Activated T-cell treated with anti-CD3 and anti-CD28 coated beads, Interleukin-2, amount 50 U/mL, for 4 hours (primary cell): ENCODE results near the gene GPBP1L1. TPM values are rescaled to one million over a fixed set of nuclear protein-coding genes. Genes with fewer than 3 reads are reported as not detected.
"Not testable (repeated sequence)": the region's sequence is repeated elsewhere in the genome, so short reads cannot be mapped to it uniquely, and the experiment has no call there.

Source experiments
- ATAC-seq, 2 donors: fragments of 200-7000 bp; cut with Tn5 transposase; one replicate each; pipeline ENCODE4 v1.10.0; 2021
- DNase-seq: peaks from one replicate; pipeline ENCODE4 v3.0.0-alpha.2; 2020
- H3K27me3 Mint-ChIP-seq: one replicate; pipeline ENCODE4 v1.8.0; 2021; ENCODE audit warnings: low read depth, mixed read lengths
- H3K36me3 Mint-ChIP-seq: one replicate; pipeline ENCODE4 v1.8.0; 2022; ENCODE audit warnings: mixed read lengths; ENCODE audit not compliant: insufficient read depth
- H3K4me1 Mint-ChIP-seq: one replicate; pipeline ENCODE4 v1.8.0; 2021; ENCODE audit warnings: low read depth, mixed read lengths
- H3K4me3 Mint-ChIP-seq: one replicate; pipeline ENCODE4 v1.8.0; 2021; ENCODE audit warnings: mild to moderate bottlenecking, moderate library complexity, mixed read lengths
- H3K9me3 Mint-ChIP-seq: one replicate; pipeline ENCODE4 v1.8.0; 2021; ENCODE audit warnings: mixed read lengths
- total RNA-seq, 3 donors: library from RNA; stranded (reverse); gene quantifications; one replicate each; pipeline ENCODE4 v1.2.1, GENCODE V29; 2021

Gene GPBP1L1
- total RNA-seq, 3 donors from 2014 or later = 76.0 to 95.6 (median 93.2) TPM

DNA sequence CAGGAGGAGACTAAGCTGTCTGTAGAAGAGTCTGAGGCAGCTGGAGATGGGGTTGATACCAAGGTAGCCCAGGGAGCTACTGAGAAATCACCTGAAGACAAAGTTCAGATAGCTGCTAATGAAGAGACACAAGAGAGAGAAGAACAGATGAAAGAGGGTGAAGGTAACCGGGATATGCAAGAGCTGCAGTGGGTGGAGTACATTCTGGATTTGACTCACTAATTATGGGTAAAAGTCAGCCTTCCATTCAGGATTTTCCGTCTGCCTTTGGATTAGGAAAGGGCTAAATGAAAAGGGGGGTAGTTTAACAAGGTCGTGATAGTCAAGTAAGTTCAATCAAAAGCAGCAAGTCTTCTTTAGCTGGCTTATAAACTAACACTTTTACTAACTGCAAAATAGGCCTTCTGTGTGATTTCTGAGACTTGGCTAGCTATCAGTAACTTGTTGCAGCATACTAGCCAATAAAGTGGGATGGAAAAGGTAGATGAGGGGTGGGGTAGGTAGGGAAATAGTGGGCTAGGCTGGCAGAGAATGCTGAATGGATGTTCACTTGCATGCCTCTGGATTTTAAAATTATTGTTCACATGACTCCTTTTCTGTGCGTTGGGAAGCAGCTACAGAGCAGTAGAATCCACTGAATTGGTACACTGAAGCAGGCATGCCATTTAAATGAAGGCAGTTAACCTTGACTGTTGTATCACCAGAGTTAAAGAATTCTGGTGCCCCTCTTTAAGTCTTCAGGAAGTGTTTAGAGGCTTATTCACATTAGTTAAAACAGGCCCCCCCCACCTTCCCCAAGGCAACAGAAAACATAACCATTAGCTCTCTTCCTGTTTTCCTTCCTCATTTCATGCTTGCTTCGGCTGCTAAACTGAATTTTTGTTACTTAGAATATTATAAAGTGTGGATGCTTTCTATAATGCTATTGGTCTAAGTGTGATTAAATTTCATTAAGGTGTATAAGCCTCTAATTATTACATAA, 77.9 kb downstream of the GPBP1L1 start:
- Mint-ChIP-seq H3K4me1 (peaks cover 20% of the 10 kb centered on the region), H3K36me3 (peaks cover 50% of the 10 kb centered on the region), H3K9me3 (no peaks in the 10 kb centered on the region), H3K27me3 (no peaks in the 10 kb centered on the region), H3K4me3 (no peak overlapping the region)
- ATAC-seq (peak in 1 of 2 donors; percentile 20), DNase-seq (no peak)

DNA sequence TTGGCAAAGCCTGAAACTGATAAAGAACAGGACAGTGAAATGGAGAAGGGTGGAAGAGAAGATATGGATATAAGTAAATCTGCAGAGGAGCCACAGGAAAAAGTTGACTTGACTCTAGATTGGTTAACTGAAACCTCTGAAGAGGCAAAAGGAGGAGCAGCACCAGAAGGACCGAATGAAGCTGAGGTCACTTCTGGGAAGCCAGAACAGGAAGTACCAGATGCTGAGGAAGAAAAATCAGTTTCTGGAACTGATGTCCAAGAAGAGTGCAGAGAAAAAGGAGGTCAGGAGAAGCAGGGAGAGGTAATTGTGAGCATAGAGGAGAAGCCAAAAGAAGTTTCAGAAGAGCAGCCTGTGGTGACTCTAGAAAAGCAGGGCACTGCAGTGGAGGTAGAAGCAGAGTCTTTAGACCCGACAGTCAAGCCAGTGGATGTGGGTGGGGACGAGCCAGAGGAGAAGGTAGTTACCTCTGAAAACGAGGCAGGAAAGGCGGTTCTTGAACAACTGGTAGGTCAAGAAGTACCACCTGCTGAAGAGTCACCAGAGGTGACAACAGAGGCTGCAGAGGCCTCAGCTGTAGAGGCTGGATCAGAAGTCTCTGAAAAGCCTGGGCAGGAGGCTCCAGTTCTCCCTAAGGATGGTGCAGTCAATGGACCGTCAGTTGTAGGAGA, 78.8 kb downstream of the GPBP1L1 start:
- no peak for DNase-seq
- Mint-ChIP-seq H3K4me3 (no peak overlapping the region), H3K4me1 (peaks cover 20% of the 10 kb centered on the region), H3K27me3 (no peaks in the 10 kb centered on the region), H3K9me3 (no peaks in the 10 kb centered on the region), H3K36me3 (peaks cover 48% of the 10 kb centered on the region)
- no peak for ATAC-seq

DNA sequence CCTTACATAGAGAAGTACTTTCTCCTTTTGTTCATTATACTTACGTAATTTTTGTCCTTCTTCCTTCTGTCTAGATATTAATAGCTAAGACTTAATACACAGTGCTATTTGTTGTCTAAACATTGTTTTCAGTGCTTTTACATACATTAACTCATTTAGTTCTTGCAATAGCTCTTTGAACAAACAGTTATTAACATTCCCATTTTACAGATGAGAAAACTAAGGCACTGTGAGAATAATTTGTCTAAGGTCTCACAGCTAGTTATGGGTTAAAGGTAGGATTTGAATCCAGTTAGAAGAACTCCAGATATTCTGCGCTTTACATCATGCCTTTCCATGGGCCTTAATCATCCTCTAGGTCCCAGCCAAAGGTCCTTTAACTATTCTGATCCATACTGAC, 82.1 kb downstream of the GPBP1L1 start:
- Mint-ChIP-seq H3K27me3 (no peaks in the 10 kb centered on the region), H3K9me3 (no peaks in the 10 kb centered on the region), H3K36me3 (peaks cover 40% of the 10 kb centered on the region), H3K4me3 (no peak overlapping the region), H3K4me1 (peaks cover 37% of the 10 kb centered on the region)
- DNase-seq (no peak), ATAC-seq (no peak)

DNA sequence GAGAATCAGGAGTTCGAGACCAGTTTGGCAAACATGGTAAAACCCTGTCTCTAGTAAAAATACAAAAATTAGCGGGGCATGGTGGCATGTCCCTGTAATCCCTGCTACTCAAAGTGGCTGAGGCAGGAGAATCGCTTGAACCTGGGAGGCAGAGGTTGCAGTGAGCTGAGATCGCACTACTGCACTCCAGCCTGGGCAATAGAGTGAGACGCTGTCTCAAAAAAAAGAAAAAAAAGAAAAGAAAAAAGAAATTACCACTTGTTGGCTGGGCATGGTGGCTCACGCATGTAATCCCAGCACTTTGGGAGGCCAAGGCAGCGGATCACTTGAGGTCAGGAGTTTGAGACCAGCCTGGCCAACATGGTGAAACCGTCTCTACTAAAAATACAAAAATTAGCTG, 89.6 kb downstream of the GPBP1L1 start:
- not testable (repeated sequence) for DNase-seq, H3K27me3 Mint-ChIP-seq, ATAC-seq, H3K4me3 Mint-ChIP-seq, H3K9me3 Mint-ChIP-seq
- H3K4me1 Mint-ChIP-seq = peaks cover 27% of the 10 kb centered on the region
- peaks cover 35% of the 10 kb centered on the region for H3K36me3 Mint-ChIP-seq

DNA sequence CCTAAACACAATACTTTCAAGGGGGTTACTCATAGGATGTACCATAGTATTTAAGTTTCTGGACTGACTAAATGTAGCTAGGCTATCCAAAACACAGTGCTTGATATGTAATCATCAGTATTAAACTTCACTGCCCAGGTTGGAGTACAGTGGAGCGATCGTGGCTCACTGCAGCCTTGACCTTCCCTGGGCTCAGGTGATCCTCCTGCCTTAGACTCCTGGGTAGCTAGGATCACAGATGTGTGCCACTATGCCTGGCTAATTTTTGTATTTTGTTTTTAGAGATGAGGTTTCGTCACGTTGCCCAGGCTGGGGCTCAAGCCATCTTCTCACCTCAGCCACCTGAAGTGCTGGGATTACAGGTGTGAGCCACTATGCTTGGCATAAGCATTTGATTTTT, 91.9 kb downstream of the GPBP1L1 start:
- Mint-ChIP-seq H3K27me3 (no peaks in the 10 kb centered on the region), H3K9me3 (no peaks in the 10 kb centered on the region), H3K36me3 (peaks cover 31% of the 10 kb centered on the region), H3K4me1 (peaks cover 17% of the 10 kb centered on the region), H3K4me3 (no peak overlapping the region)
- ATAC-seq (peak in 1 of 2 donors; percentile 27), DNase-seq (no peak)

DNA sequence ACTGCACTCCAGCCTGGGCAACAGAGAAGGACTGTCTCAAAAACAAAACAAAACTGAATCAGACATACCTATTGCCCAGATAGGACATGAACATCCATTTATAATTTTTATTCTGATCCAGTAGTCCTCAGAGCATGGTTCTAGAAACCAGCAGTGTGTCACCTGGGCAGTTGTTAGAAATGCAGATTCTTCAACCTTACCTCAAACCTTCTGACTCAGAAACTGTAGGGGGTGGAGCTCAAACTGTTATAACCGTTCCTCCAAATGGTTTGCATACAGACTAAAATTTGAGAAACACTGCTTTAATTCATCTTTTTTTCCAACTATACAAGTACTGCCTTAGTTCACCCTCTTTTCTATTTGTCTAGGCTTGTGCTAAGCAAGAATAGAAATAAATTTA, 96.5 kb downstream of the GPBP1L1 start:
- Mint-ChIP-seq H3K36me3 (peaks cover 16% of the 10 kb centered on the region), H3K4me1 (peaks cover 28% of the 10 kb centered on the region), H3K27me3 (no peaks in the 10 kb centered on the region), H3K4me3 (no peak overlapping the region), H3K9me3 (no peaks in the 10 kb centered on the region)
- ATAC-seq (no peak), DNase-seq (no peak)

DNA sequence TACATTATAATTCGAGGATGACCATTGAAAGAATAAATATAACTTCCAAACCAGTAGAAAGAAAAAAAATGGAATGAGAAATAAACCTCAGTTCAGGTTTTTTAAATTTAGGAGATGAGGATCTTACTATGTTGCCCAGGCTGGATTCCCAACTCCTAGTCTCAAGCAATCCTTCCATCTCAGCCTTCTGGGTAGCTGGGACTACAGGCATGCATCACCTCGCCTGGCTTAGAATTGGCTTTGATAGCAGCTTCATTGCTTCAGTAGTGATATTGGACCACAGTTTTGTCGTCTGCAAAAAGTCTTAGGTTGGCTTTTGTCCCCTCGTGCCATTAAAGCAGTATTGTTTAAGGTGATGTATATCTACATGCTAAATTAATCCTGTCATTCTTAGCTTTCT, 99.6 kb downstream of the GPBP1L1 start:
- Mint-ChIP-seq H3K4me1 (peaks cover 33% of the 10 kb centered on the region), H3K36me3 (peaks cover 5% of the 10 kb centered on the region), H3K9me3 (no peaks in the 10 kb centered on the region), H3K4me3 (peak overlapping the region; percentile 99), H3K27me3 (no peaks in the 10 kb centered on the region)
- DNase-seq (no peak), ATAC-seq (no peak)

DNA sequence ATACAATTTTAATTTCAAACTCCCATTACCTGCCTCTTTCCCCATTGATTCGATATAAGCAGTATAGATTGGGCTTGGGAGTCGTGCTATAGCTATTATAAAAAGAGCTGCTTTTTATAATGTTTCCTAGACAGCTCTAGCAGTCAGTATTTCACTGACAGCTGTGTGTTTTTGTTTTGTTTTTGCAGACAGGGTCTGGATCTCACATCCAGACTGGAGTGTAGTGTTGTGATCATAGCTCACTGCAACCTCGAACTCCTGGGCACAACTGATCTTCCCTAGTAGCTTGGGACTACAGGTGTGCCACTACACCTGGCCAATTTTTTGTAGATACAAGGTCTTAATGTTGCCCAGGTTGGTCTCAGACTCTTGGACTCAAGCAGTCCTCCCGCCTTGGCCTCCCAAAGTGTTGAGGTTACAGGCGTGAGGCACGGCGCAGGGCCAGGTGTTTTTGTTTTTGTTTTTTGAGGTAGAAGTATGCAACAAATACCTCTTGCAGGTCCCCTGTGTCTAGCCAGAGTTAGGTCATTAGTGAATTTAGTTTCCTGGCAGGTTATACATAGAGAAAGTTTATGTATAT, 100.7 kb downstream of the GPBP1L1 start:
- Mint-ChIP-seq H3K36me3 (peaks cover 2% of the 10 kb centered on the region), H3K4me1 (peaks cover 31% of the 10 kb centered on the region)
- no peak for DNase-seq

DNA sequence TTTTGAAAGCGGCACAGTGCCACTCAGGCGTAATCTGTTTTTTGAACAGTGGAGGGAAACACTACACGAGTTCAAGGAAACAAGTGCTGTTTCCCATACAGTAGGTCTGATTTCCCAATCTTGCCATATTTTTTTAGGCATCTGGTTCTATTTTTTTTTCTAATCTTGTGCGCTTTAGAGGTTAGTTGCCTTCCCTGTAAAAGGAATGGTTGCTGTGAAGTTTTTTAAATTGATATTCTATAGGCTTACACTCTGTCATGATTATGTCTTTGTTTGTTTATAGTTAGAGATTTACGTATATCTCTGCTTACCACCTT, 101.3 kb downstream of the GPBP1L1 start:
- H3K9me3 Mint-ChIP-seq = no peaks in the 10 kb centered on the region
- peaks cover 31% of the 10 kb centered on the region for H3K4me1 Mint-ChIP-seq

More for the DNA sequence above, 100.7 kb downstream of the GPBP1L1 start:
- ATAC-seq = no peak
- no peaks in the 10 kb centered on the region for H3K9me3 Mint-ChIP-seq
- no peaks in the 10 kb centered on the region for H3K27me3 Mint-ChIP-seq
- peak overlapping the region; percentile 99 for H3K4me3 Mint-ChIP-seq

DNA sequence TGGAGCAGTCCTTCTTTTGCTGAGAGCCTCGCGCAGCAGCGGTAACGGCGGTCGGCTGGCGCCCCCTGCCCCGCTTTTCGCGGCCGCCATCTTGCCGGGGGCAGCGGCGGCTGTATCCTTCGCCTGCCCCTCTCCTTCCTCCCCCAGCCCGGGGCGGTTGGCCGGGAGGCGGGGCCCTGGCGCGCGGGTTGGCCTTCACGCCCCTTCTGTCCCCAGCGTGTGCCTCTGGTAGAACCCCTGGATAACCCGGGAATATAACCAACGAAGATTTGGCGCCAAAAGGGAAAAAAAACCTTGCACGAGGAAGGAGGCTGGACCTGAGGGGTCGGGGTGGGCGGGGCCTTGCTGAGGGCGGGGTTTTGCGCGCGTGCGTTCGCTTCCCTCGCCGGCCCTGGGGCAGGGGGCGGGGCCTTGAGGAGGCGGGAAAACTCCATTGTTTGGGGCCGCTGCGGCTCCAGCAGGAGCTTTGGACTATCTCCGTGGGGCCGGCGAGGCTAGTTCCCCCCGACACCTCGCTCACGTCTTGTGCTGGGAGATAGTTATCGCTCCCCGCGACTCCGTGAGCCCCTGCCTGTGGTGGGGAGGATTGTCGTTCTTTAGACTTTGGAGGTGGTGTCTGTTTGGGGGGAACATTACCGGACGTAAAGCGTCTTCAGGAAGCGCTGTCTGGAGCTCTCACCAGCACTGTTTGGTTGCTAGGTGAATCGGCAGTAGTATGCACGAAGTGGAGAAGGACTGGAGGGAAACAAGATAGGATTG, 101.8 kb downstream of the GPBP1L1 start:
- Mint-ChIP-seq H3K36me3 (peaks cover 2% of the 10 kb centered on the region), H3K9me3 (no peaks in the 10 kb centered on the region), H3K4me1 (peaks cover 30% of the 10 kb centered on the region), H3K27me3 (no peaks in the 10 kb centered on the region), H3K4me3 (peak overlapping the region; percentile 99)
- DNase-seq (peak; percentile 80), ATAC-seq (peak; percentile 44 to 52)

More for the DNA sequence above, 101.3 kb downstream of the GPBP1L1 start:
- Mint-ChIP-seq H3K36me3 (peaks cover 2% of the 10 kb centered on the region), H3K4me3 (peak overlapping the region; percentile 99), H3K27me3 (no peaks in the 10 kb centered on the region)
- DNase-seq (no peak), ATAC-seq (no peak)

DNA sequence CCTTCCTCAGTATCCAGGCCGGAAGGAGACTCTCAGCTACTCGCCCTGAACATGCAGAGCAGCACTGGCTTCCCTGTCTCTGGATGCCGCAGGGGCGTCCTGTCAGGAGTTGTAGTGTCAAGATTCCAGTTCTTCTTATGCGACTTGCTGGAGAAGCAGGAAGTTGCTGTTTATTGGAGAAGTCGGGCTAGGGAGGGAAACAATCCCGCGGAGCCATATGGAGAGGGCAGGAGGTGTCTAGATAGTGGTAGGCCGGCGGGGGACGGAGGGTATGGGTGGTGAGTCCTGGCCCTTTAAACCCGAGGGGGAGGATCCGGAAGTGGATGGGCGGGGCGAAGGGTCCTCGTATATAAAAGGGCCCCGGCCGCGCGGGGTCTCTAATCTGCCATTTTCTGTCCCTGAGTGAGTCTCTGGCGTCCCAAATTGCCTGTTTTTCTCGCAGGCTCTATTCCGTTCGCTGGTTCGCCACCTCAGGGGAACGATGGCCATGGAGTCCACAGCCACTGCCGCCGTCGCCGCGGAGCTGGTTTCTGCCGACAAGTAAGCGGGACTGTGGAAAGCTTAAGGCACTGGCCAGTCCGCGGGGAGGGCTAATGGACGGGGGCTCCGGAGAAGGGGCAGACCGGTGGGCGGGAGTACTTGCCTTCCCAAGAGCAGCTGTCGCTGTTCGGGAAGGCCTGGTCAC, 102.5 kb downstream of the GPBP1L1 start, which contains the start of gene NASP:
Gene NASP (plus strand): TSS at position 376 of the 685 bp plus-strand sequence. CDS start 106 bp downstream, at position 482.
- H3K4me3 Mint-ChIP-seq = peak within 1 kb of the TSS; percentile 99
- H3K36me3 Mint-ChIP-seq = peaks cover 2% of the 10 kb centered on the region
- no peaks in the 10 kb centered on the region for H3K9me3 Mint-ChIP-seq
- peaks cover 26% of the 10 kb centered on the region for H3K4me1 Mint-ChIP-seq
- peak; percentile 93 for DNase-seq
- peak; percentile 73 to 75 for ATAC-seq
- H3K27me3 Mint-ChIP-seq = no peaks in the 10 kb centered on the region

DNA sequence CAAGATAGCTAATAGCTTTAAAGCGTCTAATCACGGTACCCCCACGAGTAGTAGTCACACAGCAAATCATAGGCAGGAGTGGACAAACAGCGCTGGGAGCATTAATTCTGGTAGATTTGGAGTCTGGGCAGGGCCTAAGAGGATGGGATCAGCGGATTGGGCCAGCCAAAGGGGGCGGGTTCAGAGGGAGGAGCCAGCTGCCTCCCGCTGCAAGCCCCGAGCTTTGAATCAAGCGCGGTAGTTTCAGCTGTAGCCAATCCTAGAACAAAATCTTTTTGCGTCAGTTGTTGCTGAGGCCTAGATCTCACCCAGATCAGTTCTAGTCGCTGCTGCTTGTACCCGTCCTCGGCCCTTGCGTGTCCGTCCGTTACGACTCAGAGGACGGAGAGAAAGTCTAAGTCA, 103.1 kb downstream of the GPBP1L1 start:
- peak; percentile 91 for DNase-seq
- peaks cover 2% of the 10 kb centered on the region for H3K36me3 Mint-ChIP-seq
- H3K4me3 Mint-ChIP-seq = peak overlapping the region; percentile 99
- ATAC-seq = peak; percentile 75 to 76
- H3K9me3 Mint-ChIP-seq = no peaks in the 10 kb centered on the region
- no peaks in the 10 kb centered on the region for H3K27me3 Mint-ChIP-seq
- H3K4me1 Mint-ChIP-seq = peaks cover 26% of the 10 kb centered on the region
